Left colon (tissue), 2 donors: ENCODE results near the gene ANKRD11. TPM values are rescaled to one million over a fixed set of nuclear protein-coding genes. Genes with fewer than 3 reads are reported as not detected.
A peak's percentile ranks its signal among the peaks of the same experiment; 100 is the strongest.
"Not testable (repeated sequence)": the region's sequence is repeated elsewhere in the genome, so short reads cannot be mapped to it uniquely, and the experiment has no call there.

Source experiments
- ATAC-seq: fragments of 200-7000 bp; cut with Tn5 transposase; one replicate; pipeline ENCODE4 v1.9.1; 2020; ENCODE audit warnings: mild to moderate bottlenecking, moderate library complexity
- DNase-seq, 2 donors: peaks; one replicate each; pipeline ENCODE4 v3.0.0-alpha.2; 2020
- intact Hi-C, 2 donors: fragments of 100-400 bp; cut with DNase I in 1 of 2; cut with micrococcal nuclease in 1 of 2; formaldehyde crosslinking; loops; one replicate each; pipeline versions ENCODE4 v1.11.2 to v1.14.0; 2022; cut with DNase I, micrococcal nuclease
- total RNA-seq, 2 donors: library from RNA; stranded (reverse); fragmentation: NEBNext Ultra II Directional; extraction: Animal tissue kit (Norgen Biotek cat#: 25700); gene quantifications; one replicate each; pipeline ENCODE4 v1.2.1, GENCODE V29; 2021
- donor health status: DM: no; HTN: no; CAD: no.
- donor health status: DM: yes; HTN: yes; CAD: no.

The ANKRD11 gene
- total RNA-seq, 2 donors from 2014 or later = 82.5 to 135 TPM

DNA sequence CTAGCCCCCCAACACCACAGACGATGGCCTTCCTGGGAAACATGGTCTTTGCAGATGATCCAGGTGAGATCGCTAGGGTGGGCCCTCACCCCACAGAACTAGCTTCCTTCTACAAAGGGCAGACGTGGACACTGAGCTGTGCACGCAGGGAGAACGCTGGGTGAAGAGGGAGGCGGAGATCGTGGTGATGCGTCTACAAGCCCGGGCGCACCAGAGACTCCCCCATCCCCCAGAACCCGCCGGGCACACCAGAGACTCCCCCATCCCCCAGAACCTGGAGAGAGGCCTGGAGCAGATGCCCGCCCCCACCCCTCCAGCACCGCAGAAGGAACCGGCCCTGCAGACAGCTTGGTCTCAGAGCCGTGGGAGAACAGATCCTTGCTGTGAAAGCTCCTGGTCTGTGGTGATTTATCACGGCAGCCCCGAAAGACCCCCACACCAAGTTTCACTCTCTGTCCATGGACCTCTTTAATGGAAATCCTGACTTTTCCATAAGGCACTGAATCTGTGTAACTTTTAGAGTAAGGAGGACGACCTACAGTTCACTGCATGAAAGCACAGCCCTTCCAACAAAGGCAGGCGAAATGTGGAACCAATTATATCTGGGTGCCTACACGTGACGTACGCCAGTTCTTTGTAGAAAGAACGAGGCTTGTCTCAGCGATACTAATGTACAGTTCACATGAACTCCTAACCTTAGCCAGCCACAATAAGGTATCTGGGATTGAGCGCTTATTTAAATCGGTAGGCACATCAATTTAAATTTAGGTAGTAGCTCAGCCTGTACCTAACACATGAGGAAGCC lies 88.5 kb downstream of the ANKRD11 start:
- DNase-seq (no peak), ATAC-seq (no peak)
- intact Hi-C loops = no loop called here

DNA sequence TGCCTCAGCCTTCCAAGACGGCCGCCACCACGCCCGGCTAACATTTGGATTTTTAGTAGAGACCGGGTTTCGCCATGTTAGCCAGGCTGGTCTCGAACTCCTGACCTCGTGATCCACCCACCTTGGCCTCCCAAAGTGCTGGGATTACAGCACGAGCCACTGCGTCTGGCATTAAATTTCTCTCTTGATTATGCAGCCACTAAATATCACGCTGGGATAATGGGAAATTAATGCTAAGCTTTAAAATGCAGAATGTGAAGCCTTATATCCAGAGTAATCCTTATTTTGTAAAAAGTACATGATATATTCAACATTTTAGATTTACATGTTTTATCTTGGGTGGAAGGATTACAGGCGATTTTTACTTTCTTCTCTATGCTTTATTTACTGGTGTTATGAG lies 89.2 kb downstream of the ANKRD11 start:
- no peak for ATAC-seq
- intact Hi-C loops = no loop called here

DNA sequence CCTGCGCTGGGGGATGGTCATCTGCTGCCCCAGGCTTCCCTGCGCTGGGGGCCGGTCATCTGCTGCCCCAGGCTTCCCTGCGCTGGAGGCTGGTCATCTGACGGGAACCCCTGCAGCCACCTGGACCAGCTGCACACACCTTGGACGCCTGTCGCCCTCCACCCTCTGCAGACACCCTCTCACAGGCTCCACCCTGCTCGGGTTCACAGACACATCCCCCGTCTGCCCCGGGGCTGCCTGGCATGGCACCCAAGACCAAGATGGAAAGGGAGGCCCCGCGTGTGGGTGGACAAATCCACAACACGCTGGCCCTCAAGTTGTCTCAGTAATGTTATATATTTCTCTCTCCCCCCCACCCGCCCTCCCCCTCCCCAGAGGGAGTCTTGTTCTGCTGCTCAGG lies 89.6 kb downstream of the ANKRD11 start:
- DNase-seq (no peak), ATAC-seq (no peak)
- intact Hi-C loops = no loop called here

More for the DNA sequence above, 89.2 kb downstream of the ANKRD11 start:
- DNase-seq = no peak

DNA sequence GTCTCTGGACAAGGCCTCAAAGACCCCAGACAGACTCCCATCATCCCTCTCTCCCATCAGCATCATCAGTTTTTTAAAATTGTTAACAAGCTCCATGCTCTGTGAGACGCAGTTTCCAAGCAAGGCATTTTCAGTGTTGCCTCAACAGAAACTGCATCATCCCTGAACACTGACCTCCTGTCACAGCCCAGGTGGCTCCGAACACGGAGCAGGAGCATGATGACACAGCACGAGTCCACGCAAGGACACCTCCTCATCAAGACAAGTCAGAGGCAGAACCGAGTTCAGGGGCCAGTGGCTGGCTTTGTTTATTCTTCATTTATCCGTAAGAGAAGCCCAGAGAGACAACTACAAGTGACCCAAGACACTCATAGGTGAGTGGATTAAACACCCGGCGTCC lies 91.4 kb downstream of the ANKRD11 start:
- DNase-seq = no peak
- ATAC-seq = no peak
- intact Hi-C loops = no loop called here

DNA sequence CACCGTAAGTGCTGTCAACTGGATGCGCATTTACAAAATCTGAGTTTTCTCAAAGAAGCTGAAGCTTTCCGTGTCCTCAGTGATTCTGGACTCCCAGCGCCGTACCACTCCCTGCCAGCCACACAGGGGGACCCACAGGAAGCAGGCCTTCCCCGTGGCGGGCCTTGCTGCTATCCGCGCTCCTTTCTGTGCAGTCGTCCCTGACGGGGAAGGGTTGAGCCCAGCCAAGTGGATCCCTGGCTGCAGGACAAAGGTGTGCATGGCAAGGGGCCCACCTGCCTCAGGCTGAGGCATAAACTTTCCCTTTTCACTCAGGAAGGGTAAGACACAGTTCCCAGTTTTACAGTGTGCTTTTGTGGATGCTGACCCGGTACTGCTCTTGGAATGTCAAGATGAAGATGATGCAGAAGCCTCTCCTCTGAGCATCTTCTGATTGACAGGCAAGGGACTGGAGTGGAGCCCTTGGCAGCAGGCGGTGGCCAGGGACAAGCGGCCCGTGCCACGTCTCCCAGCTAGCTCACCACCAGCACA lies 93.0 kb downstream of the ANKRD11 start:
- ATAC-seq (no peak), DNase-seq (no peak)
- intact Hi-C loops = no loop called here

DNA sequence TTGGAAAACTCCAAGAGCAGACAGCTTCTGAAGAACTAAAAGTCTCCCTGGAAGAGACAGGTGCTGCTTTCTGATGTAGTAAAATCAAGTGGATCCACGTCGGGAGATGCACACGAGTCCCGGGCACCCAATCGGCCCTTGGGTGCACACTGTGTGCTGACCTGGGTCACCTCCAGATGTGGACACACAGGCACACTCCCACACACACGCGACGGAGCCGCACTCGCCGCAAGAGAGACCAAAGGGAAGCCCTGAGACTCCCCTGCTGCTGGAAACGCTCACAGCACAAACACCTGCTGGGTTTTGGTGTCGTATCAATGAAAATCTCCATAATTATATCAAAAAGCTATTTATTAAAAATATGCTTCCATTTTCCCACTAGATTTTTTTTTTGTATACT lies 94.2 kb downstream of the ANKRD11 start:
- no peak for DNase-seq
- no peak for ATAC-seq
- intact Hi-C loops = no loop called here

DNA sequence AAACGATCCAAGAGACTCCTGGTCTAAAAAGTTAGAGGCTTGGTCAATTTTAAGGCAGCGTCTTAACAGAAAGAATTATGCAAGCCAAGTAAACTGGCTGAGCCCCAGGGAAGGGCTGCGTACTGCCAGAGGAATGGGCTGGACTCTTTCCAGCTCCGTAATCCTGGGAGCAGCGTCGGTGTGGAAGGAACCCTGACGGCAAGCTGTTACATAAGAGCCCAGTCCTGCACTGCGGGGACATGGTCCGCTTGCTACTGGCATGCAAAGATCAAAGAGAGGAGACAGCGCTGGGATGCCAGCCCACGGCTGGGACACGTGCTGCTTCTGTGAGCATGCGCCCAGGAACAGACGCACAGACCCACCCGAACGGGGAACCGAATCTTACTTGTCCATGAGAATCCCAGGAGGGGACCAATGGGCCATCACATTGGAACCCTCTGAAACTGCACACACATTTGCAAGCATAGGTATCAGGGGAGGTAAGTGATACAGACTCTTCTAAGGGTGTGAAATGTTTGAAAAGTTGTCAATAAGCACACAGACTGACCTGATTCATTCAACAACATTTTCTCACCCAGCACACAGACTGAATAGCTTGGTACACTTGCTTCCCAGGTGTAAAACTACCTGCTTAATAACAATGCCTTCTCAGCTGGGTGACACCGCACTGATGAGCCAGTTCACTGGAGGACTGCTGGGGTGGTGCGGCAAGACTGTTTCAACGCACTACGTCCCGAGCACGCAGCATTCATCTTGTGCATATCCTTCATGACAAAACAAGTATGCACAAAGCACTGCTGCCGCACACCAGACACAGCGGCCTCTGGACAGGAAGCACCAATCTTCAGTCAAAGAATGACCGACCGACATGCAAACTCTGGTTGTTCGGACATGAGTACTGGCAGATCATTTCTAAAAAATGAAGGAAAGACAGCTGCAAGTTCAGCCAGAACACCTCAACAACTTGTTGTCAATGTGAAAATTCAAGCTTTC lies 94.9 kb downstream of the ANKRD11 start:
- intact Hi-C loops = no loop called here
- DNase-seq (peak; percentile 74 to 87), ATAC-seq (peak; percentile 92)

DNA sequence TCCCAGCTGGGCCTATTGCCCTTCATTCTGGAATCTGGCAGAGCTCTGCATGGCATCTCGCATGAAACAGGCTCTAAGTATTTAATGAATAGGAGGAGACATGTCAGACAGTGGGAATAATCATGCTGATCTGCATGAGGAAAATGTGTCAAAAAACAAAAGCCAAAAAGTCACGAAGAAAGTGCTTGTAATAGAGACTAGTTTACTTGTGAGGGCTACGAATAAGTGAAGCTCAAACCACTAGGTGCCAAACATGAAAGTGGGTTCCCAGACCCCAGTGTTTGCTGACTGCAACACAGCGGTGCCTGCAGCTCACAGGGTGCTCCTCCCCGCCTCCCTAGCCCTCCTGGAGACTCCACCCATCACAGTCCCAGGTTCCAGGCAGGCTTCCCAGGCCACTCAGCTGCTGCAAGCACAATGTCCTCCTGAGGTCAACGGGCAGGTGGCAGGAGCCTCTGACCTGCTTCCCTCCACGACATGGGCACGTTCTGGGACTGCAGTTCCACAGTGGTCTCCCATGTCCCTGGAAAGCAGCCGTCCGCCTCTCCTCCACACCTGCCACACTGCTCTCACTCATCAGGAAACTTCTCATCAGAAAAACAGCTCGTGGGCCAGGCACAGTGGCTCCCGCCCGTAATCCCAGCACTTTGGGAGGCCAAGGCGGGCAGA lies 96.5 kb downstream of the ANKRD11 start:
- DNase-seq (no peak), ATAC-seq (peak; percentile 26)
- intact Hi-C loops = no loop called here

DNA sequence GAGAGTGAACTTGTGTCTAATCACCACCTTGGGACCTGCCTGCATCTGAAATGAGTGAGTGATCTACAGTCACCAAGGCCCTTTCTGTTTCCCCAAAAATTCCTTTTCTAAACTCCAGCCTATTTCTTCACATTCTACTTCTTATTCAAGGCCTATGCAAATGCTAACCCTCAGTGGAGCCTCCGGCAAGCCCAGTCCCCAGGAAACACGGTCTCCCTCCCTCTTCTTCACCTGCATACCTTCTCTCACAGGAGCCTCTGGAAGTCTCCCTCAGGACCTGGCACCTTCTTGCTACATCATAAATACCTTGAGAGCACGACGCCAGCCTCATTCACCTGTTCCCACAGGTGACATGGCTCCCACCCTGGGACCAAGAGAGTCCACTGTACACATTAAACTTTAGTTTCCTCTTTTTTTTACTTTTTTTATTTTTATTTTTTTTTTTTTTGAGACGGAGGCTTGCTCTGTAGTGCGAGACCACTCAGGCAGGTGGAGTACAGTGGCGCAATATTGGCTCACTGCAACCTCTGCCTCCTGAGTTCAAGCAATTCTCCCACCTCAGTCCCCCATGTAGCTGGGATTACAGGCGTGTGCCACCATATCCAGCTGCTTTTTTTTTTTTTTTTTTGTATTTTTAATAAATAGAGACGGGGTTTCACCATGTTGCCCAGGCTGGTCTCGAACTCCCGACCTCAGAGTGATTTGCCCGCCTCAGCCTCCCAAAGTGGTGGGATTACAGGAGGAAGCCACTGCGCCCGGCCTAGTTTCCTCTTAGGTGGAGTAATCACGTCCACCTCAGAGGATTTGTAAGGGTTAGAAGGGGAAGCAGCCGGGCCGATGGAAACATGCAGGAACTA lies 97.3 kb downstream of the ANKRD11 start:
- no peak for DNase-seq
- intact Hi-C loops = no loop called here
- ATAC-seq = no peak

DNA sequence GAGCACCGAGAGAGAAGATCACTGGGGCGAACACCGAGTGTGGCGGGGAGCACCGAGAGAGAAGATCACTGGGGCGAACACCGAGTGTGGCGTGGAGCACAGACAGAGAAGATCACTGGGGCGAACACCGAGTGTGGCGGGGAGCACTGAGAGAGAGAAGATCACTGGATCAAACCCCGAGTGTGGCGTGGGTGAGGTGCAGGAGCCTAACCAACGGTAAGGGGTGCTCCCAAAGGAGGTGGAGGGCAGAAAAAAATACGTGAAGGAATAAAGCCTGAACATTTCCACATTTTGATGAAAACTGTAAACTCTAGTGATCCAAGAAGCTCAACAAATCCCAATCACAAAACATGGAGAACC lies 100.2 kb downstream of the ANKRD11 start:
- ATAC-seq, intact Hi-C loops, DNase-seq: not testable (repeated sequence)

DNA sequence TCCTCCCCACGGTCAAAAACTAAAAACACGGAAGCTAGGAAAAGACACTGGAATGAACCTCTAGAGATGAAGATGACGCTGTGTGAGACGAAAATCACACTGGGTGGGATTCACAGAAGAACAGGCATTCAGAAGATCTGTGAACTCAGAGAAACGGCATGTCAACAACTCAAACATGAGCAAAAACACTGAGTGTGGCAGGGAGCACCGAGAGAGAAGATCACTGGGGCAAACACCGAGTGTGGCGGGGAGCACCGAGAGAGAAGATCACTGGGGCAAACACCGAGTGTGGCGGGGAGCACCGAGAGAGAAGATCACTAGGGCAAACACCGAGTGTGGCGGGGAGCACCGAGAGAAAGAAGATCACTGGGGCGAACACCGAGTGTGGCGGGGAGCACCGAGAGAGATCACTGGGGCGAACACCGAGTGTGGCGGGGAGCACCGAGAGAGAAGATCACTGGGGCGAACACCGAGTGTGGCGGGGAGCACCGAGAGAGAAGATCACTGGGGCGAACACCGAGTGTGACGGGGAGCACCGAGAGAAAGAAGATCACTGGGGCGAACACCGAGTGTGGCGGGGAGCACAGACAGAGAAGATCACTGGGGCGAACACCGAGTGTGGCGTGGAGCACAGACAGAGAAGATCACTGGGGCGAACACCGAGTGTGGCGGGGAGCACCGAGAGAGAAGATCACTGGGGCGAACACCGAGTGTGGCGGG lies 100.7 kb downstream of the ANKRD11 start:
- intact Hi-C loops, DNase-seq, ATAC-seq: not testable (repeated sequence)

DNA sequence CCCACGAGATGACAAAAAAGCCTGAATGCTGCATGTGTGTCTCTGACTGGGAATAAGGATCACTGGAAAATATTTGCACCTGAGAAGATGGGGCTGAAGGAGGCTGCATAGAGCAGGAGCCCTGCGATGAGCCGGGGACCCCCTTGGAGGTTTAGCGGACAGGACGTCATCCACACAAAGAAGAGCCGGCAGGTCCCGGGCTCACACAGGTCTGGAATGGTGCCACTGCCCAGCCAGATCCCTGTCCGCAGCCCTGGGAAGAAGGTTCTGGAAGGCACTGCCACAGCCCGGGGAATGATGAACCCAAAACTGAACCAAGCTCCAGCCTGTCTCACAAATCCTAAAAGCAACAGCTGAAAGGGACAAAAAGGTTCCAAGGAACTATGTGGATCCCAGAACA lies 101.8 kb downstream of the ANKRD11 start:
- intact Hi-C loops = no loop called here
- no peak for ATAC-seq
- DNase-seq = no peak

DNA sequence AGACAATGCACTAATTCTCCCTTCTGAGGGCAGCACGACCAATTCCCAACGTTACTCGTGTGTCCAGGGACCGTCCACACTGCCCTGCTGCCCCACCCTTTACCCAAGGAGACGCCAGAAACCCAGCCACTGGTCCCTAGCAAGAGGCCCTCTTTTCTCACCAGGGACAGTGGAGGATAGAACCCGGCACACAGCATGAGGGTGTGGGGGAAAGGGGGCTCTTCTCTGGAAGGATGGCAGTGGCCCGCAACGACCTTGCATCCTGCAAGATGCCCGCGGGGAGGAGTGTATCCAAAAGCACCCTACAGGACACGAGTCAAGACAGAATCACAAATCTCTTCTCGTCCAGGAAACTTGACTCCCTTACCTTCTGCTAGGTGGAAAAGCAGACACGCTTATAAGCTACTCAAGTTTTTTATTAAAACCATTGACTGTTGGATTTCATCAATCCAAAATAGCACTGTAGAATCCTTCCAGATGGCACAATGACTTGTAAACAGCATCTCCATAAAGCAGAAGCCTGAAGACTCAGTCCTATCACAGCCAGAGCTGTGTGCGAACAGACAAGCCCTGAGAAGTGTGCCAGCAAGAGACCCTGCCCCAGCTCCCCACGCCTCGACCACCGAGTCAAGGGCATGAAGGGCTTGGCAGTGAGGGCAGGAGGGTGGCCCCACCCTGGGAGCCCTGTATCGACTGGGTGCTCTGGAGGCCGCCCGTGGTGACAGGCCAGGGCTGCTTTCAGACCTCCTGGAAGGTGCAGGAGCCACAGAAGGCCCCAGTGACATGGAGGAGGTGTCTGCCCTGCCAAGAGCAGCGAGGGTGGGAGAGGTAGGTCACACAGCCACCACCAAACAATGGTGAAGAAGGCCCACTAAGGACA lies 103.8 kb downstream of the ANKRD11 start:
- ATAC-seq = no peak
- no peak for DNase-seq
- intact Hi-C loops = no loop called here

DNA sequence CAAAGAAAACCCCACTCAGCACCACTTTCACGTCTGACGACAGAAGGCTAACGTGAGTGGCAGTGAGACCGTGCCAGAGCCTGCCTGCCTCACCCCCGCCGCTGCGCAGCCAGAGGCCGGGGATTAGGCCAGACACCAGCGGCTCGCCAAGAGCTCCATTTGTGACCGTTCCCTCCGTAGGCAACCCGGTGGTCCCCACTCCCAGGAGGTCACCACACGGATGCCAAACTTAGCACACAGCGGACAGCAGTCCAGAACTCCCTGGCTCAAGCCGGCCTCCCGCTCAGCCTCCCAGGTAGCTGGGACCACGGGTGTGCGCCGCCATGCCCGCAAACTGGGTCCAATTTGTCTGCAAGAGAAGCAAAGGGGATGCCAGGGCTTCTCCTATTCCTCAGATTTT lies 104.6 kb downstream of the ANKRD11 start:
- intact Hi-C loops = no loop called here
- DNase-seq = no peak
- no peak for ATAC-seq

DNA sequence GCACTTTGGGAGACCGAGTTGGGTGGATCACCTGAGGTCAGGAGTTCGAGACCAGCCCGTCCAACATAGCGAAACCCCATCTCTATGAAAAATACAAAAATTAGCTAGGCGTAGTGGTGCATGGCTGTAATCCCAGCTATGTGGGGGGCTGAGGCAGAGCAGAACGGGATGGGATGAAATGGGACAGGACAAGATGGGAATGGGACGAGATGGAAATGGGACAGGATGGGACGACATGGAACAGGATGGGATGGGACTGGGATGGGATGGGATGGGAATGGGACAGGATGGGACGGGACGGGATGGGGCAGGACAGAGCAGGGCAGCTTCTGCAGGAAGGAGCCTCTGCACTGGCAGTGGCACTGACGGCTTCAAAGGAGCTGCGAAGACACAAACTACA lies 106.1 kb downstream of the ANKRD11 start:
- ATAC-seq (no peak), DNase-seq (no peak)
- intact Hi-C loops = no loop called here

DNA sequence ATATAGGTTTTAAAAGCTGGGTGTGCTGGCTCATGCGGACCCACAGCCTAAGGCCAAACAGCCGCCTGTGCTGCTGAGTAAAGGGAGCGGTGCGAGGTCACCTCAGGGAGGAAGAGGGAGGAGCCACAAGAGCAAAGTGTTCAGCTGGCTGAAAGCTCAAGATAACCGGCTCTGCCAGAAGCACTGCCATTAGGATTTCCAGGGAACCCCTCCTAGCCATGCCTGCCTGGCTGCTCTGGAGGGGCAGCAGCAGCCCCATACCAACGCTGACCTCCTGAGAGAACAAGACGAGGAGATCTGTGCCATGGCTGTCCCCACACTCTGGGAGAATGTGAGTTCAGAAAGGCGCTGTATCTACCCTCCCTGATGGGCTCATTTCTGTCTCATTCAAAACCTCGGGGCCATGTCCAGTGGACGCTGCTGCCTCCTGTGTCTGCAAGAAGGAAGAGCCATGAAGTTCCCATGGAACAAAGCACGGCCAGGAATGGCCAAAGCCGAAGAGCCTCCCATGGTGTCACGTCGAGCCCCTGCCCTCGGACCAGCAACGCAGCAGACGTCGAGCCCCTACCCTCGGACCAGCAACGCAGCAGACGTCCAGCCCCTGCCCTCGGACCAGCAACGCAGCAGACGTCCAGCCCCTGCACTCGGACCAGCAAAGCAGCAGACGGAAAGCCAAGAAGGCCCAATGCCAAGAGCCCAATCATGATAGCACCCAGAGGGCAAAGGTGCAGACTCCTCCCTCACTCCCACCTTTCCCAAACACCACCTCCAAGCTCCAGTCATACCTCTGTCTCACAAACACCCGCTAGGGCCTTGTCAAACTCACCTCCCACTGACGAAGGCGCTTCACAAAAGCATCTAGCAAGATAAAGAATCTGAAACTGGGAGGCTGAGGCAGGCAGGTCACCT lies 107.0 kb downstream of the ANKRD11 start:
- DNase-seq = peak; percentile 63 to 71
- peak; percentile 95 for ATAC-seq
- intact Hi-C loops = no loop called here
